GM23338 (cell line): ENCODE measurements around the gene EEF1A1. TPM values are rescaled to one million over a fixed set of nuclear protein-coding genes. Genes with fewer than 3 reads are reported as not detected.

ENCODE experiments used
- ATAC-seq: fragments of 200-7000 bp; cut with Tn5 transposase; 3 replicates; pipeline ENCODE4 v1.9.1; 2020
- DNase-seq: peaks from one replicate; pipeline ENCODE4 v3.0.0-alpha.2; 2015; ENCODE audit warnings: low spot score
- H2AFZ ChIP-seq: fragments of 200-600 bp; sonication (generic); 2 replicates; pipeline ENCODE4 v1.8.0; 2016; ENCODE audit warnings: antibody characterized with exemption, mild to moderate bottlenecking, moderate library complexity
- H3F3A ChIP-seq: fragments of 200-600 bp; sonication (generic); replicated peaks from 2 replicates; pipeline ENCODE4 v1.8.0; 2017; ENCODE audit warnings: antibody characterized with exemption, mixed run types, low read depth
- H3K27ac ChIP-seq: fragments of 200-600 bp; sonication (generic); 2 replicates; pipeline ENCODE4 v1.6.1; 2016; ENCODE audit warnings: low read depth
- H3K27me3 ChIP-seq: fragments of 200-600 bp; sonication (generic); 2 replicates; pipeline ENCODE4 v1.8.0; 2016; ENCODE audit warnings: mild to moderate bottlenecking, mixed run types, moderate library complexity; ENCODE audit not compliant: insufficient read depth
- H3K36me3 ChIP-seq: fragments of 200-600 bp; sonication (generic); 2 replicates; pipeline ENCODE4 v1.8.0; 2016; ENCODE audit warnings: mild to moderate bottlenecking; ENCODE audit not compliant: insufficient read depth
- H3K4me1 ChIP-seq: fragments of 200-600 bp; sonication (generic); 2 replicates; pipeline ENCODE4 v1.8.0; 2016; ENCODE audit warnings: mild to moderate bottlenecking, moderate library complexity; ENCODE audit not compliant: insufficient read depth
- H3K4me2 ChIP-seq: fragments of 200-600 bp; sonication (generic); 2 replicates; pipeline ENCODE4 v1.7.1; 2017; ENCODE audit warnings: mixed run types
- H3K4me3 ChIP-seq: fragments of 200-600 bp; sonication (generic); 2 replicates; pipeline ENCODE4 v1.6.1; 2016; ENCODE audit warnings: mixed run types
- H3K79me2 ChIP-seq: fragments of 200-600 bp; sonication (generic); replicated peaks from 2 replicates; pipeline ENCODE4 v1.8.0; 2017; ENCODE audit warnings: mild to moderate bottlenecking; ENCODE audit not compliant: insufficient read depth
- H3K9me2 ChIP-seq: fragments of 200-600 bp; sonication (generic); 2 replicates; pipeline ENCODE4 v1.8.0; 2017; ENCODE audit not compliant: insufficient read depth
- H4K20me1 ChIP-seq: fragments of 200-600 bp; sonication (generic); replicated peaks from 2 replicates; pipeline ENCODE4 v1.8.0; 2017; ENCODE audit warnings: mild to moderate bottlenecking; ENCODE audit not compliant: insufficient read depth
- H3K27ac Mint-ChIP-seq: 2 replicates; pipeline ENCODE4 v1.8.0; 2020; ENCODE audit warnings: inconsistent platforms, mild to moderate bottlenecking, moderate library complexity, mixed read lengths
- H3K27me3 Mint-ChIP-seq: 3 replicates; pipeline ENCODE4 v1.8.0; 2022; ENCODE audit warnings: low read depth, mild to moderate bottlenecking, moderate library complexity, mixed read lengths, inconsistent platforms; ENCODE audit not compliant: insufficient read depth, poor library complexity
- H3K36me3 Mint-ChIP-seq: 3 replicates; pipeline ENCODE4 v1.8.0; 2021; ENCODE audit warnings: low read depth, mild to moderate bottlenecking, inconsistent platforms, moderate library complexity, mixed read lengths
- H3K4me1 Mint-ChIP-seq: 3 replicates; pipeline ENCODE4 v1.8.0; 2020; ENCODE audit warnings: mild to moderate bottlenecking, inconsistent platforms, mixed read lengths
- H3K4me3 Mint-ChIP-seq: 3 replicates; pipeline ENCODE4 v1.8.0; 2021; ENCODE audit warnings: moderate library complexity, mild to moderate bottlenecking, inconsistent platforms, mixed read lengths
- H3K9me3 Mint-ChIP-seq: 3 replicates; pipeline ENCODE4 v1.8.0; 2020; ENCODE audit warnings: moderate library complexity, mild to moderate bottlenecking, inconsistent platforms, mixed read lengths
- CREB1 ChIP-seq: fragments of 250-450 bp; sonication (Bioruptor Pico); IDR thresholded peaks from 2 replicates; pipeline ENCODE4 v1.5.0; 2020; ENCODE audit warnings: low read depth, mild to moderate bottlenecking, moderate library complexity
- EZH2 ChIP-seq: fragments of 200-600 bp; sonication (generic); IDR thresholded peaks from one replicate; pipeline ENCODE4 v1.8.0; 2017; ENCODE audit warnings: antibody characterized with exemption, mild to moderate bottlenecking, low read depth; ENCODE audit not compliant: unreplicated experiment
- EZH2phosphoT487 ChIP-seq: fragments of 200-600 bp; sonication (generic); IDR thresholded peaks from one replicate; pipeline ENCODE4 v1.8.1; 2018; ENCODE audit warnings: antibody characterized with exemption; ENCODE audit not compliant: unreplicated experiment
- JUNB ChIP-seq: IDR thresholded peaks from one replicate; pipeline ENCODE4 v1.6.1; 2016; ENCODE audit warnings: antibody characterized with exemption; ENCODE audit not compliant: unreplicated experiment
- NANOG ChIP-seq: IDR thresholded peaks from 2 replicates; pipeline ENCODE4 v1.6.1; 2016; ENCODE audit warnings: antibody characterized with exemption, borderline replicate concordance
- POLR2AphosphoS5 ChIP-seq: IDR thresholded peaks from 2 replicates; pipeline ENCODE4 v1.6.1; 2016; ENCODE audit warnings: antibody characterized with exemption, low read depth
- STAT1 ChIP-seq: IDR thresholded peaks from one replicate; pipeline ENCODE4 v1.6.1; 2016; ENCODE audit warnings: antibody characterized with exemption; ENCODE audit not compliant: unreplicated experiment
- ZNF331 ChIP-seq: fragments of 250-450 bp; sonication (Bioruptor Pico); IDR thresholded peaks from 2 replicates; pipeline ENCODE4 v1.5.0; 2020; ENCODE audit warnings: low read depth, mild to moderate bottlenecking, moderate library complexity
- polyA plus RNA-seq: library from polyadenylated mRNA; unstranded; fragments of >200 nt; fragmentation: Nextera tagmentation; extraction: Ambion mirVana; gene quantifications from 2 replicates; pipeline ENCODE4 v1.2.1, GENCODE V29; 2016
- total RNA-seq: library from RNA; depleted of rRNA; stranded (reverse); fragments of >200 nt; shearing (Covaris generic); gene quantifications from 2 replicates; pipeline ENCODE4 v1.2.3, GENCODE V29; 2014
- TF ChIP-seq, protein P1 (sequence below): IDR thresholded peaks from one replicate; pipeline ENCODE4 v1.6.1; 2018; ENCODE audit warnings: antibody characterized with exemption; ENCODE audit not compliant: unreplicated experiment
- TF ChIP-seq, protein P2 (sequence below): IDR thresholded peaks from 2 replicates; pipeline ENCODE4 v1.6.1; 2016; ENCODE audit warnings: antibody characterized with exemption
- TF ChIP-seq, protein P3 (sequence below), 2 experiments: fragments of 200-600 bp in 1 of 2; sonication (generic) in 1 of 2; conservative IDR thresholded peaks; 2 replicates each; pipeline versions ENCODE4 v1.5.1 to v1.6.1; 2016 to 2017; ENCODE audit warnings: antibody characterized with exemption in 2 of 2, low read depth in 2 of 2, mild to moderate bottlenecking in 2 of 2, moderate library complexity in 1 of 2

Gene EEF1A1
- total and polyA plus RNA-seq, 2 experiments from 2014 or later: 7,677 to 12,342 TPM

DNA sequence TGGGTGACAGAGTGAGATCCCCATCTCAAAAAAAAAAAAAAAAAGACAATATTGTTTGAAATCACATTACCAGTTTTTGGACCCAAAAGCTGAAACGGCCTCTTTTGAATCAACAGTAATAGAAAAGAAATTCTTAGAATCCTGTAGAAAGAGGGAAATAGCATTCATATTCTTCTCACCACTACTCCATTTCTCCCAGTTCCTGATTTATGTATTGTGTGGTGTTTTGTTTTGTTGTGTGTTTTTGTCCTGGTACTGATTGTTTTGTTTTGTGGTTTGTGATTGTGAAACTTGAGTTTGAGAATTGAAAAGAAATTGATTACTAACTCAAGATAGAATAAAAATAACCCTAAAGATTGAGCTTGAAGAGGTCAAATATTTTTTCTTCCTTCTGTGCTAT lies 26.2 kb upstream of the EEF1A1 start:
- ATAC-seq: no peak
- TF ChIP-seq EZH2phosphoT487: no peak
- no peaks in the 10 kb centered on the region for H3K4me1 ChIP-seq

DNA sequence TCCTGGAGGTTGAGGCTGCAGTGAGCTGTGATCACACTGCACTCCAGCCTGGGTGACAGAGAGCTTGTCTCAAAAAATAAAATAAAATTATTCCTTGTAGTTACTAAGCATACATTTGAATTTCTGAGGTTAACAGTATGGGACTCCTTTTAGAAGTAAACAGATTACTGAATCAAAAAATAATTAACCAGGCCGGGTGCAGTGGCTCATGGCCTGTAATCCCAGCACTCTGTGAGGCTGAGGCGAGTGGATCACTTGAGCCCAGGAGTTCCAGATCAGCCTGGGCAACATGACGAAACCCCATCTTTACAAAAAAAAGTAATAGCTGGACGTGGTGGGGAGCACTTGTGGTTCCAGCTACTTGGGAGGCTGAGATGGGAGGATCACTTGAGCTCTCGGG lies 22.1 kb upstream of the EEF1A1 start:
- Histone ChIP-seq H3K9me2 (no peaks in the 10 kb centered on the region), H3K4me3 (no peak overlapping the region), H3K27ac (no peak overlapping the region), H3K79me2 (no peaks in the 10 kb centered on the region), H3K4me1 (no peaks in the 10 kb centered on the region), H3K36me3 (no peaks in the 10 kb centered on the region), H3F3A (no peaks in the 10 kb centered on the region), H4K20me1 (no peaks in the 10 kb centered on the region), H2AFZ (no peak overlapping the region), H3K27me3 (no peaks in the 10 kb centered on the region), H3K4me2 (no peak overlapping the region)
- Mint-ChIP-seq H3K4me1 (no peaks in the 10 kb centered on the region), H3K27me3 (peaks cover 2% of the 10 kb centered on the region), H3K27ac (no peak overlapping the region), H3K36me3 (no peaks in the 10 kb centered on the region), H3K4me3 (no peak overlapping the region), H3K9me3 (no peaks in the 10 kb centered on the region; the same call in 2 of the 3 replicates)
- no peak for DNase-seq
- no peak for ATAC-seq
- no peak for TF ChIP-seq EZH2phosphoT487
- TF ChIP-seq, protein P1, sequence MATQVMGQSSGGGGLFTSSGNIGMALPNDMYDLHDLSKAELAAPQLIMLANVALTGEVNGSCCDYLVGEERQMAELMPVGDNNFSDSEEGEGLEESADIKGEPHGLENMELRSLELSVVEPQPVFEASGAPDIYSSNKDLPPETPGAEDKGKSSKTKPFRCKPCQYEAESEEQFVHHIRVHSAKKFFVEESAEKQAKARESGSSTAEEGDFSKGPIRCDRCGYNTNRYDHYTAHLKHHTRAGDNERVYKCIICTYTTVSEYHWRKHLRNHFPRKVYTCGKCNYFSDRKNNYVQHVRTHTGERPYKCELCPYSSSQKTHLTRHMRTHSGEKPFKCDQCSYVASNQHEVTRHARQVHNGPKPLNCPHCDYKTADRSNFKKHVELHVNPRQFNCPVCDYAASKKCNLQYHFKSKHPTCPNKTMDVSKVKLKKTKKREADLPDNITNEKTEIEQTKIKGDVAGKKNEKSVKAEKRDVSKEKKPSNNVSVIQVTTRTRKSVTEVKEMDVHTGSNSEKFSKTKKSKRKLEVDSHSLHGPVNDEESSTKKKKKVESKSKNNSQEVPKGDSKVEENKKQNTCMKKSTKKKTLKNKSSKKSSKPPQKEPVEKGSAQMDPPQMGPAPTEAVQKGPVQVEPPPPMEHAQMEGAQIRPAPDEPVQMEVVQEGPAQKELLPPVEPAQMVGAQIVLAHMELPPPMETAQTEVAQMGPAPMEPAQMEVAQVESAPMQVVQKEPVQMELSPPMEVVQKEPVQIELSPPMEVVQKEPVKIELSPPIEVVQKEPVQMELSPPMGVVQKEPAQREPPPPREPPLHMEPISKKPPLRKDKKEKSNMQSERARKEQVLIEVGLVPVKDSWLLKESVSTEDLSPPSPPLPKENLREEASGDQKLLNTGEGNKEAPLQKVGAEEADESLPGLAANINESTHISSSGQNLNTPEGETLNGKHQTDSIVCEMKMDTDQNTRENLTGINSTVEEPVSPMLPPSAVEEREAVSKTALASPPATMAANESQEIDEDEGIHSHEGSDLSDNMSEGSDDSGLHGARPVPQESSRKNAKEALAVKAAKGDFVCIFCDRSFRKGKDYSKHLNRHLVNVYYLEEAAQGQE: no peak
- no peak for TF ChIP-seq STAT1
- TF ChIP-seq, protein P2, sequence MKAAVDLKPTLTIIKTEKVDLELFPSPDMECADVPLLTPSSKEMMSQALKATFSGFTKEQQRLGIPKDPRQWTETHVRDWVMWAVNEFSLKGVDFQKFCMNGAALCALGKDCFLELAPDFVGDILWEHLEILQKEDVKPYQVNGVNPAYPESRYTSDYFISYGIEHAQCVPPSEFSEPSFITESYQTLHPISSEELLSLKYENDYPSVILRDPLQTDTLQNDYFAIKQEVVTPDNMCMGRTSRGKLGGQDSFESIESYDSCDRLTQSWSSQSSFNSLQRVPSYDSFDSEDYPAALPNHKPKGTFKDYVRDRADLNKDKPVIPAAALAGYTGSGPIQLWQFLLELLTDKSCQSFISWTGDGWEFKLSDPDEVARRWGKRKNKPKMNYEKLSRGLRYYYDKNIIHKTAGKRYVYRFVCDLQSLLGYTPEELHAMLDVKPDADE: no peak
- TF ChIP-seq NANOG: no peak
- TF ChIP-seq, protein P3, sequence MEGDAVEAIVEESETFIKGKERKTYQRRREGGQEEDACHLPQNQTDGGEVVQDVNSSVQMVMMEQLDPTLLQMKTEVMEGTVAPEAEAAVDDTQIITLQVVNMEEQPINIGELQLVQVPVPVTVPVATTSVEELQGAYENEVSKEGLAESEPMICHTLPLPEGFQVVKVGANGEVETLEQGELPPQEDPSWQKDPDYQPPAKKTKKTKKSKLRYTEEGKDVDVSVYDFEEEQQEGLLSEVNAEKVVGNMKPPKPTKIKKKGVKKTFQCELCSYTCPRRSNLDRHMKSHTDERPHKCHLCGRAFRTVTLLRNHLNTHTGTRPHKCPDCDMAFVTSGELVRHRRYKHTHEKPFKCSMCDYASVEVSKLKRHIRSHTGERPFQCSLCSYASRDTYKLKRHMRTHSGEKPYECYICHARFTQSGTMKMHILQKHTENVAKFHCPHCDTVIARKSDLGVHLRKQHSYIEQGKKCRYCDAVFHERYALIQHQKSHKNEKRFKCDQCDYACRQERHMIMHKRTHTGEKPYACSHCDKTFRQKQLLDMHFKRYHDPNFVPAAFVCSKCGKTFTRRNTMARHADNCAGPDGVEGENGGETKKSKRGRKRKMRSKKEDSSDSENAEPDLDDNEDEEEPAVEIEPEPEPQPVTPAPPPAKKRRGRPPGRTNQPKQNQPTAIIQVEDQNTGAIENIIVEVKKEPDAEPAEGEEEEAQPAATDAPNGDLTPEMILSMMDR (conservative IDR thresholded peaks at IDR 0.05; ENCODE audit: low read depth in 2 of 2): no peak
- no peak for TF ChIP-seq ZNF331 (CRISPR knock-in tag)
- TF ChIP-seq JUNB: no peak
- no peak for TF ChIP-seq CREB1
- no peak for TF ChIP-seq EZH2
- no peak for TF ChIP-seq POLR2AphosphoS5

More for the DNA sequence above, 26.2 kb upstream of the EEF1A1 start:
- Histone ChIP-seq H3K36me3 (no peaks in the 10 kb centered on the region), H4K20me1 (no peaks in the 10 kb centered on the region), H3K4me2 (no peak overlapping the region), H3K27ac (no peak overlapping the region), H3K79me2 (no peaks in the 10 kb centered on the region), H3K9me2 (no peaks in the 10 kb centered on the region), H3K27me3 (no peaks in the 10 kb centered on the region), H3F3A (no peaks in the 10 kb centered on the region; the same call in 1 of the 2 replicates), H3K4me3 (no peak overlapping the region), H2AFZ (peak overlapping the region; percentile 29; the same call in 1 of the 2 replicates)
- Mint-ChIP-seq H3K9me3 (no peaks in the 10 kb centered on the region; the same call in 2 of the 3 replicates), H3K4me3 (no peak overlapping the region), H3K36me3 (no peaks in the 10 kb centered on the region), H3K27ac (no peak overlapping the region), H3K27me3 (peaks cover 2% of the 10 kb centered on the region), H3K4me1 (no peaks in the 10 kb centered on the region)
- no peak for DNase-seq
